IMR-90 (cell line): ENCODE results near the gene NEUROG3. TPM values are rescaled to one million over a fixed set of nuclear protein-coding genes. Genes with fewer than 3 reads are reported as not detected.

Source experiments
- ATAC-seq: fragments of 200-7000 bp; cut with Tn5 transposase; 2 replicates; pipeline ENCODE4 v1.9.1; 2020; ENCODE audit warnings: low read depth, mild to moderate bottlenecking, moderate library complexity
- BruUV-seq: library from RNA; stranded (reverse); fragments of 400-500 nt; replicated peaks from 2 replicates; lab custom pipeline; 2021; lab: Mats Ljungman, UMichigan
- CTCF ChIA-PET: fragments of 300-600 bp; formaldehyde crosslinking; extraction: SDS; loops from one replicate; lab custom pipeline; 2021; ENCODE audit warnings: antibody characterized with exemption; lab: Yijun Ruan, JAX
- POLR2A ChIA-PET: fragments of 300-600 bp; sonication (Branson Sonifier 250); formaldehyde crosslinking; loops from one replicate; lab custom pipeline; 2022; ENCODE audit warnings: antibody characterized with exemption; ENCODE audit not compliant: unreplicated experiment; lab: Charles Lee
- DNase-seq: peaks from one replicate; pipeline ENCODE4 v3.0.0; 2013
- H2AFZ ChIP-seq: replicated peaks from 2 replicates; pipeline ENCODE3; 2013; ENCODE audit warnings: low read length, mild to moderate bottlenecking; ENCODE audit not compliant: poor library complexity
- H2AK5ac ChIP-seq: 2 replicates; pipeline ENCODE4 v1.6.1; 2013; ENCODE audit warnings: low read depth, low read length, inconsistent platforms
- H2AK9ac ChIP-seq: replicated peaks from 2 replicates; pipeline ENCODE3; 2013; ENCODE audit warnings: mild to moderate bottlenecking, low read depth, low read length, moderate library complexity; ENCODE audit not compliant: poor library complexity
- H2BK120ac ChIP-seq: 2 replicates; pipeline ENCODE4 v1.6.1; 2013; ENCODE audit warnings: low read depth, low read length, inconsistent platforms
- H2BK15ac ChIP-seq: 3 replicates; pipeline ENCODE4 v1.6.1; 2013; ENCODE audit warnings: low read depth, low read length, inconsistent platforms
- H2BK20ac ChIP-seq: 2 replicates; pipeline ENCODE4 v1.6.1; 2013; ENCODE audit warnings: low read depth, mild to moderate bottlenecking, inconsistent platforms, low read length, moderate library complexity
- H2BK5ac ChIP-seq: 2 replicates; pipeline ENCODE4 v1.6.1; 2013; ENCODE audit warnings: mild to moderate bottlenecking, low read depth, low read length, inconsistent platforms; ENCODE audit not compliant: poor library complexity, severe bottlenecking
- H3K14ac ChIP-seq: replicated peaks from 2 replicates; pipeline ENCODE4 v1.6.1; 2013; ENCODE audit warnings: low read depth, low read length, inconsistent platforms
- H3K18ac ChIP-seq: 2 replicates; pipeline ENCODE4 v1.6.1; 2013; ENCODE audit warnings: low read depth, low read length, control low read depth
- H3K23ac ChIP-seq: 2 replicates; pipeline ENCODE4 v1.6.1; 2013; ENCODE audit warnings: low read depth, low read length, inconsistent platforms
- H3K27ac ChIP-seq: 2 replicates; pipeline ENCODE4 v1.5.1; 2013; ENCODE audit warnings: mild to moderate bottlenecking, control low read depth, low read length; ENCODE audit not compliant: insufficient read depth
- H3K27me3 ChIP-seq: 2 replicates; pipeline ENCODE4 v1.6.1; 2013; ENCODE audit warnings: low read length; ENCODE audit not compliant: control insufficient read depth, insufficient read depth
- H3K36me3 ChIP-seq: 2 replicates; pipeline ENCODE4 v1.6.1; 2013; ENCODE audit warnings: low read length, mixed read lengths; ENCODE audit not compliant: control insufficient read depth, insufficient read depth
- H3K4ac ChIP-seq: 2 replicates; pipeline ENCODE4 v1.6.1; 2013; ENCODE audit warnings: low read depth, low read length, inconsistent platforms
- H3K4me1 ChIP-seq: 2 replicates; pipeline ENCODE4 v1.6.1; 2013; ENCODE audit warnings: low read length, mixed read lengths; ENCODE audit not compliant: control insufficient read depth, insufficient read depth
- H3K4me2 ChIP-seq: 2 replicates; pipeline ENCODE4 v1.6.1; 2013; ENCODE audit warnings: low read depth, mild to moderate bottlenecking, control low read depth, low read length, moderate library complexity
- H3K4me3 ChIP-seq: 2 replicates; pipeline ENCODE4 v1.5.1; 2013; ENCODE audit warnings: low read depth, mild to moderate bottlenecking, control low read depth, low read length, moderate library complexity; ENCODE audit not compliant: insufficient read depth
- H3K56ac ChIP-seq: 2 replicates; pipeline ENCODE4 v1.6.1; 2013; ENCODE audit warnings: low read length, inconsistent platforms; ENCODE audit not compliant: insufficient read depth; ENCODE audit errors: extremely low read depth
- H3K79me1 ChIP-seq, 2 experiments: 2 replicates each; pipeline ENCODE4 v1.6.1; 2013; ENCODE audit warnings: low read length in 2 of 2, inconsistent platforms in 1 of 2, low read depth in 1 of 2
- H3K9ac ChIP-seq: 2 replicates; pipeline ENCODE4 v1.6.1; 2013; ENCODE audit warnings: low read depth, low read length, control low read depth
- H3K9me1 ChIP-seq: 2 replicates; pipeline ENCODE4 v1.6.1; 2013; ENCODE audit warnings: low read length, inconsistent platforms; ENCODE audit not compliant: insufficient read depth
- H3K9me3 ChIP-seq: 2 replicates; pipeline ENCODE4 v1.6.1; 2013; ENCODE audit warnings: low read length; ENCODE audit not compliant: control insufficient read depth, insufficient read depth
- H4K20me1 ChIP-seq: 2 replicates; pipeline ENCODE4 v1.6.1; 2013; ENCODE audit warnings: low read length, inconsistent platforms; ENCODE audit not compliant: insufficient read depth
- H4K5ac ChIP-seq: 2 replicates; pipeline ENCODE4 v1.6.1; 2013; ENCODE audit warnings: mild to moderate bottlenecking, low read depth, low read length, control low read depth
- H4K8ac ChIP-seq, 2 experiments: 2 replicates each; pipeline ENCODE4 v1.6.1; 2013; ENCODE audit warnings: low read depth in 2 of 2, low read length in 2 of 2, control low read depth in 1 of 2, inconsistent platforms in 1 of 2
- H4K91ac ChIP-seq: 2 replicates; pipeline ENCODE4 v1.6.1; 2013; ENCODE audit warnings: low read depth, low read length, inconsistent platforms; ENCODE audit not compliant: insufficient read depth
- BHLHE40 ChIP-seq: fragments of 150-350 bp; IDR thresholded peaks from 2 replicates; pipeline ENCODE4 v1.6.1; 2016; ENCODE audit warnings: mild to moderate bottlenecking, low read depth, low read length
- CEBPB ChIP-seq: IDR thresholded peaks from 2 replicates; pipeline ENCODE4 v1.6.1; 2012; ENCODE audit warnings: low read depth, low read length, improper control_type of control experiment
- CHD1 ChIP-seq: IDR thresholded peaks from 2 replicates; pipeline ENCODE4 v1.6.1; 2012; ENCODE audit warnings: low read depth, low read length, improper control_type of control experiment
- FOS ChIP-seq: fragments of 150-350 bp; IDR thresholded peaks from 2 replicates; pipeline ENCODE4 v1.6.1; 2016; ENCODE audit warnings: low read depth, low read length
- MAFK ChIP-seq: IDR thresholded peaks from 2 replicates; pipeline ENCODE4 v1.6.1; 2012; ENCODE audit warnings: low read depth, low read length, improper control_type of control experiment
- MAZ ChIP-seq: IDR thresholded peaks from 2 replicates; pipeline ENCODE4 v1.6.1; 2012; ENCODE audit warnings: low read depth, mild to moderate bottlenecking, low read length, improper control_type of control experiment, moderate library complexity, borderline replicate concordance
- MXI1 ChIP-seq: IDR thresholded peaks from 2 replicates; pipeline ENCODE4 v1.6.1; 2012; ENCODE audit warnings: low read depth, mild to moderate bottlenecking, low read length, moderate library complexity, borderline replicate concordance
- NFE2L2 ChIP-seq: fragments of 150-350 bp; IDR thresholded peaks from 2 replicates; pipeline ENCODE4 v1.6.1; 2016; ENCODE audit warnings: low read depth, mild to moderate bottlenecking, low read length
- RAD21 ChIP-seq: IDR thresholded peaks from 2 replicates; pipeline ENCODE4 v1.6.1; 2012; ENCODE audit warnings: low read length, improper control_type of control experiment
- RCOR1 ChIP-seq: IDR thresholded peaks from 2 replicates; pipeline ENCODE4 v1.6.1; 2012; ENCODE audit warnings: mild to moderate bottlenecking, low read length, improper control_type of control experiment; ENCODE audit not compliant: insufficient replicate concordance
- SMC3 ChIP-seq: fragments of 150-350 bp; IDR thresholded peaks from 2 replicates; pipeline ENCODE4 v1.6.1; 2016; ENCODE audit warnings: low read depth, mild to moderate bottlenecking, antibody characterized with exemption, low read length, moderate library complexity
- WGBS, 2 experiments: methylation state at CpG; one replicate each; pipeline versions ENCODE4 v1.1.5 to v1.1.7; 2013; ENCODE audit warnings: missing lambda C conversion rate in 2 of 2; ENCODE audit not compliant: insufficient read length in 1 of 2; ENCODE audit errors: extremely low coverage in 2 of 2; 5-methylcytosine and 5-hydroxymethylcytosine counted together
- dilution Hi-C: fragments of 300-500 bp; cut with HindIII; formaldehyde crosslinking; loops from one replicate; pipeline ENCODE4 v1.14.3; 2018; ENCODE audit warnings: low sequenced_read_pairs; ENCODE audit not compliant: unreplicated experiment
- in situ Hi-C: fragments of 300-500 bp; cut with MboI; formaldehyde crosslinking; loops from 3 replicates; pipeline ENCODE4 v1.14.3; 2019; ENCODE audit warnings: low sequenced_read_pairs, inconsistent platforms, mixed read lengths
- intact Hi-C: fragments of 100-400 bp; cut with micrococcal nuclease; formaldehyde crosslinking; loops from 2 replicates; pipeline ENCODE4 v1.10.0; 2022
- polyA plus RNA-seq, 3 experiments: library from polyadenylated mRNA; depleted of rRNA; stranded (reverse); fragments of >200 nt; gene quantifications; 2 replicates each; pipeline ENCODE4 v1.2.3, GENCODE V29; 2012; ENCODE audit warnings: low replicate concordance in 1 of 3
- total RNA-seq: library from RNA; depleted of rRNA; stranded (reverse); fragments of >200 nt; gene quantifications from 2 replicates; pipeline ENCODE4 v1.2.3, GENCODE V29; 2012
- TF ChIP-seq, protein P1 (sequence below): fragments of 150-350 bp; IDR thresholded peaks from 2 replicates; pipeline ENCODE4 v1.6.1; 2017; ENCODE audit warnings: mild to moderate bottlenecking, antibody characterized with exemption, low read length, low read depth
- TF ChIP-seq, protein P2 (sequence below): fragments of 150-350 bp; IDR thresholded peaks from 2 replicates; pipeline ENCODE4 v1.6.1; 2016; ENCODE audit warnings: low read depth, mild to moderate bottlenecking, low read length, moderate library complexity, borderline replicate concordance
- TF ChIP-seq, protein P3 (sequence below): conservative IDR thresholded peaks from 2 replicates; pipeline ENCODE4 v1.5.1; 2012; ENCODE audit warnings: mild to moderate bottlenecking, low read depth, low read length, improper control_type of control experiment

NEUROG3 gene
- total and polyA plus RNA-seq, 2 of the 4 experiments (the other 2 are of a cell fraction), result not detected

DNA sequence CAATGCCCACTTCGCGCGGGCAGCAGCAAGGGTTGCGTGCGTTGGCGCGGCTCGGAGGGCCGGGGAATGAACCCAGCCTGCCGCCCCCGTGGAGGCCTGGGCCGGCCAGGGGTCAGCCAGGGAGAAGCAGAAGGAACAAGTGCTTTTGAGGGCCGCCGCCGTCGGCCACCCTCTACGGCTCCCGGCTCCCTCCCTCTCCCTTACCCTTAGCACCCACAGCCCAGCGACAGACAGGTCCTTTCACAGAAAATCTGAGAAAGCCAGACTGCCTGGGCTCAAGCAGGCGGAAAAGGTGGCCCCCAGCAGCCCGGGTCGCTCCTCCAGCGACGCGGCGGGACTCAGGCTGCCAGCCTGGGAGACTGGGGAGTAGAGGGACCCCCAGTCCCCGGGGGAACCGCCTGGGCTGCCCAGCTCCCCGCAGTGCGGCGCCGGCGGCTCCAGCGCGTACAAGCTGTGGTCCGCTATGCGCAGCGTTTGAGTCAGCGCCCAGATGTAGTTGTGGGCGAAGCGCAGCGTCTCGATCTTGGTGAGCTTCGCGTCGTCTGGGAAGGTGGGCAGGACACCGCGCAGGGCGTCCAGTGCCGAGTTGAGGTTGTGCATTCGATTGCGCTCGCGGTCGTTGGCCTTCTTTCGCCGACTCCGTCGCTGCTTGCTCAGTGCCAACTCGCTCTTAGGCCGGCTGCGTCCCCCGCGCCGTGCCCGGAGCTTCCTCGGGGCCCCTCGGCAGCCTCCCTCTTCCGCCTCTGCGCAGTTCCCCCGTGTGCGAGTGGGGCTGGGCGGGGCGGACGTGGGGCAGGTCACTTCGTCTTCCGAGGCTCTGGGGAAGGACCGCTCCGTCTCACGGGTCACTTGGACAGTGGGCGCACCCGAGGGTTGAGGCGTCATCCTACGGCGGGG lies 815 bp downstream of the NEUROG3 start:
- no peak overlapping the region for H2BK5ac ChIP-seq
- no peak for ATAC-seq
- no peak overlapping the region for H2BK120ac ChIP-seq
- 2% methylated on average over 32 of the region's 85 CpGs; no CpG with 5 or more reads in 1 of the 2 experiments for WGBS, 2 experiments
- no peak overlapping the region for H3K56ac ChIP-seq
- no peak overlapping the region for H3K9ac ChIP-seq
- no peaks in the 10 kb centered on the region for H3K36me3 ChIP-seq
- H2AFZ ChIP-seq, result no peak overlapping the region
- dilution Hi-C loops, result no loop called here
- H3K4me3 ChIP-seq, result no peak overlapping the region
- H2AK9ac ChIP-seq, result no peak overlapping the region
- no peaks in the 10 kb centered on the region for H3K79me1 ChIP-seq
- ChIA-PET POLR2A (no interaction called here), CTCF (no interaction called here)
- H4K20me1 ChIP-seq, result no peaks in the 10 kb centered on the region; the same call in 1 of the 2 replicates
- no peak overlapping the region for H4K8ac ChIP-seq
- H3K4me2 ChIP-seq, result no peak overlapping the region
- in situ Hi-C loops, result no loop called here
- H3K27ac ChIP-seq, result no peak overlapping the region
- H4K5ac ChIP-seq, result no peak overlapping the region
- H2AK5ac ChIP-seq, result no peak overlapping the region
- H3K4ac ChIP-seq, result no peak overlapping the region
- H2BK15ac ChIP-seq, result no peak overlapping the region
- H3K9me3 ChIP-seq, result peaks cover 1% of the 10 kb centered on the region; the same call in 1 of the 2 replicates
- H4K91ac ChIP-seq, result no peak overlapping the region
- H3K18ac ChIP-seq, result no peak overlapping the region
- no peak overlapping the region for H2BK20ac ChIP-seq
- H3K27me3 ChIP-seq, result peaks cover 90% of the 10 kb centered on the region
- H3K9me1 ChIP-seq, result no peaks in the 10 kb centered on the region
- no peaks in the 10 kb centered on the region for H3K4me1 ChIP-seq
- no TSS peak for BruUV-seq
- H3K23ac ChIP-seq, result no peak overlapping the region
- no peak overlapping the region for H3K14ac ChIP-seq
- peak; percentile 2 for DNase-seq
- intact Hi-C loops, result no loop called here
- TF ChIP-seq SMC3 (no peak), MAZ (no peak), MAFK (no peak), CEBPB (no peak), BHLHE40 (no peak), MXI1 (no peak), FOS (no peak), RCOR1 (no peak), RAD21 (no peak), NFE2L2 (no peak), CHD1 (no peak)
- TF ChIP-seq, protein P1, sequence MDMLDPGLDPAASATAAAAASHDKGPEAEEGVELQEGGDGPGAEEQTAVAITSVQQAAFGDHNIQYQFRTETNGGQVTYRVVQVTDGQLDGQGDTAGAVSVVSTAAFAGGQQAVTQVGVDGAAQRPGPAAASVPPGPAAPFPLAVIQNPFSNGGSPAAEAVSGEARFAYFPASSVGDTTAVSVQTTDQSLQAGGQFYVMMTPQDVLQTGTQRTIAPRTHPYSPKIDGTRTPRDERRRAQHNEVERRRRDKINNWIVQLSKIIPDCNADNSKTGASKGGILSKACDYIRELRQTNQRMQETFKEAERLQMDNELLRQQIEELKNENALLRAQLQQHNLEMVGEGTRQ, result no peak
- TF ChIP-seq, protein P2, sequence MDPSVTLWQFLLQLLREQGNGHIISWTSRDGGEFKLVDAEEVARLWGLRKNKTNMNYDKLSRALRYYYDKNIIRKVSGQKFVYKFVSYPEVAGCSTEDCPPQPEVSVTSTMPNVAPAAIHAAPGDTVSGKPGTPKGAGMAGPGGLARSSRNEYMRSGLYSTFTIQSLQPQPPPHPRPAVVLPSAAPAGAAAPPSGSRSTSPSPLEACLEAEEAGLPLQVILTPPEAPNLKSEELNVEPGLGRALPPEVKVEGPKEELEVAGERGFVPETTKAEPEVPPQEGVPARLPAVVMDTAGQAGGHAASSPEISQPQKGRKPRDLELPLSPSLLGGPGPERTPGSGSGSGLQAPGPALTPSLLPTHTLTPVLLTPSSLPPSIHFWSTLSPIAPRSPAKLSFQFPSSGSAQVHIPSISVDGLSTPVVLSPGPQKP, result no peak
- TF ChIP-seq, protein P3, sequence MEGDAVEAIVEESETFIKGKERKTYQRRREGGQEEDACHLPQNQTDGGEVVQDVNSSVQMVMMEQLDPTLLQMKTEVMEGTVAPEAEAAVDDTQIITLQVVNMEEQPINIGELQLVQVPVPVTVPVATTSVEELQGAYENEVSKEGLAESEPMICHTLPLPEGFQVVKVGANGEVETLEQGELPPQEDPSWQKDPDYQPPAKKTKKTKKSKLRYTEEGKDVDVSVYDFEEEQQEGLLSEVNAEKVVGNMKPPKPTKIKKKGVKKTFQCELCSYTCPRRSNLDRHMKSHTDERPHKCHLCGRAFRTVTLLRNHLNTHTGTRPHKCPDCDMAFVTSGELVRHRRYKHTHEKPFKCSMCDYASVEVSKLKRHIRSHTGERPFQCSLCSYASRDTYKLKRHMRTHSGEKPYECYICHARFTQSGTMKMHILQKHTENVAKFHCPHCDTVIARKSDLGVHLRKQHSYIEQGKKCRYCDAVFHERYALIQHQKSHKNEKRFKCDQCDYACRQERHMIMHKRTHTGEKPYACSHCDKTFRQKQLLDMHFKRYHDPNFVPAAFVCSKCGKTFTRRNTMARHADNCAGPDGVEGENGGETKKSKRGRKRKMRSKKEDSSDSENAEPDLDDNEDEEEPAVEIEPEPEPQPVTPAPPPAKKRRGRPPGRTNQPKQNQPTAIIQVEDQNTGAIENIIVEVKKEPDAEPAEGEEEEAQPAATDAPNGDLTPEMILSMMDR, result no peak
